Thoracic aorta (tissue), 2 donors: ENCODE data around the gene UQCRFS1. TPM values are rescaled to one million over a fixed set of nuclear protein-coding genes. Genes with fewer than 3 reads are reported as not detected.

Experiments used
- ATAC-seq: fragments of 150-250 bp; one replicate; pipeline ENCODE4 v1.8.0; 2017; ENCODE audit warnings: low read depth; ENCODE audit not compliant: insufficient number of reproducible peaks, low FRiP score
- DNase-seq: peaks from one replicate; pipeline ENCODE4 v3.0.0-alpha.2; 2020; ENCODE audit warnings: low spot score
- H3K27ac ChIP-seq, 2 donors: fragments of 200-600 bp; sonication (generic); 1 replicate in 1 of 2; 2 replicates in 1 of 2; pipeline ENCODE4 v1.5.1; 2016; ENCODE audit warnings: mild to moderate bottlenecking in 2 of 2, moderate library complexity in 2 of 2
- H3K27me3 ChIP-seq: fragments of 200-600 bp; sonication (generic); replicated peaks from 2 replicates; pipeline ENCODE4 v1.6.0; 2016; ENCODE audit warnings: mild to moderate bottlenecking; ENCODE audit not compliant: insufficient read depth
- H3K36me3 ChIP-seq: fragments of 200-600 bp; sonication (generic); one replicate; pipeline ENCODE4 v1.5.1; 2016
- H3K4me1 ChIP-seq, 2 donors: fragments of 200-600 bp; sonication (generic); 1 replicate in 1 of 2; 2 replicates in 1 of 2; pipeline versions ENCODE4 v1.5.1 to v1.6.0; 2016; ENCODE audit warnings: low read depth in 2 of 2, mild to moderate bottlenecking in 1 of 2; ENCODE audit not compliant: control insufficient read depth in 1 of 2
- H3K4me3 ChIP-seq: fragments of 200-600 bp; sonication (generic); 2 replicates; pipeline ENCODE4 v1.5.1; 2016; ENCODE audit warnings: mild to moderate bottlenecking
- H3K9me3 ChIP-seq: fragments of 200-600 bp; sonication (generic); 2 replicates; pipeline ENCODE4 v1.5.1; 2016
- total RNA-seq, 2 donors: library from RNA; depleted of rRNA; stranded (reverse); fragments of >200 nt; gene quantifications; one replicate each; pipeline versions ENCODE4 v1.1.0 to v1.2.3, GENCODE V29; 2016
- TF ChIP-seq, protein P1 (sequence below): fragments of 200-600 bp; sonication (generic); IDR thresholded peaks from one replicate; pipeline ENCODE4 v1.5.1; 2019; ENCODE audit warnings: antibody characterized with exemption

The UQCRFS1 gene
- total RNA-seq, 2 donors from 2014 or later: 16.8 to 18.5 TPM

DNA sequence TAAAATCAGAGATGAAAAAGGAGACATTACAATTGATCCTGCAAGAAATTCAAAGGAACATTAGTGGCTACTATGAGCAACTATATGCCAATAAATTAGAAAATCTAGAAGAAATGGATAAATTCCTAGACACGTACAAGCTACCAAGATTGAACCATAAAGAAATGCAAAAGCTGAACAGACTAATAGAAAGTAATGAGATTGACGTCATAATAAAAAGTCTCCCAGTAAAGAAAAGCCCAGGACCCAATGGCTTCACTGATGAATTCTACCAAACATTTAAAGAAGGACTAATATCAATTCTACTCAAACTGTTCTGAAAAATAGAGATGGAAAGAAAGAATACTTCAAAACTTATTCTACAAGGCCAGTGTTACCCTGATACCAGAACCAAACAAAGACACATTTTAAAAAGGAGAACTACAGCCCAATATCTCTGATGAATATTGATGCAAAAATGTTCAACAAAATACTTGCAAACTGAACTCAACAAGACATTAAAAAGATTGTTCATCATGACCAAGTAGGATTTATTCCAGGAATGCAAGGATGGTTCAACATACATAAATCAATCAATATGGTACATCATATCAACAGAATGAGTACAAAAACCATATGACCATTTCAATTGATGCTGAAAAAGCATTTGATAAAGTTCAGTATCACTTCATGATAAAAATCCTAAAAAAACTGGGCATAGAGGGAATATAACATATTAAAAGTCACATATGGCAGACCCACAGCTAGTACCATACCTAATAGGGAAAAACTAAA lies 35.8 kb downstream of the UQCRFS1 start:
- Histone ChIP-seq H3K9me3 (peaks cover 25% of the 10 kb centered on the region), H3K4me1 (no peaks in the 10 kb centered on the region), H3K27me3 (no peaks in the 10 kb centered on the region)

DNA sequence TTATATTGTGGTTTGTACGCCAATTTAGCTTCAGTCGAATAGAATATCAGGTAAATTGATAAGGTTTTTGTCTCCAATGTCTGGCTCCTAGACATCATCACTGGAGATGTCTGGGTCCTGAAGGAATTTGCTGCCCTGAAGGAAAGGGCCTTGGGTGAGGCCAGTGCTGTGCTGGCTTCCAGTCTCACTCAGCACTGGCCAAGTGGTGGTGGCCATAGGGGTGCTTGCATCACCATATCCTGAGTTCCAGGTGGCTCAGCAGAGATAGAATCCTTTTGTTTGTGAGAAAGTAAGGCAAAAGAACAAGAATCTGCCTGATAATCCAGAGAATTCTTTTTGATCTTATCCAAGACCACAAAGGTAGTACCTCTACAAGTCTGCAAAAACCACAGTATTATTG lies 39.1 kb downstream of the UQCRFS1 start:
- TF ChIP-seq, protein P1, sequence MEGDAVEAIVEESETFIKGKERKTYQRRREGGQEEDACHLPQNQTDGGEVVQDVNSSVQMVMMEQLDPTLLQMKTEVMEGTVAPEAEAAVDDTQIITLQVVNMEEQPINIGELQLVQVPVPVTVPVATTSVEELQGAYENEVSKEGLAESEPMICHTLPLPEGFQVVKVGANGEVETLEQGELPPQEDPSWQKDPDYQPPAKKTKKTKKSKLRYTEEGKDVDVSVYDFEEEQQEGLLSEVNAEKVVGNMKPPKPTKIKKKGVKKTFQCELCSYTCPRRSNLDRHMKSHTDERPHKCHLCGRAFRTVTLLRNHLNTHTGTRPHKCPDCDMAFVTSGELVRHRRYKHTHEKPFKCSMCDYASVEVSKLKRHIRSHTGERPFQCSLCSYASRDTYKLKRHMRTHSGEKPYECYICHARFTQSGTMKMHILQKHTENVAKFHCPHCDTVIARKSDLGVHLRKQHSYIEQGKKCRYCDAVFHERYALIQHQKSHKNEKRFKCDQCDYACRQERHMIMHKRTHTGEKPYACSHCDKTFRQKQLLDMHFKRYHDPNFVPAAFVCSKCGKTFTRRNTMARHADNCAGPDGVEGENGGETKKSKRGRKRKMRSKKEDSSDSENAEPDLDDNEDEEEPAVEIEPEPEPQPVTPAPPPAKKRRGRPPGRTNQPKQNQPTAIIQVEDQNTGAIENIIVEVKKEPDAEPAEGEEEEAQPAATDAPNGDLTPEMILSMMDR: no peak
- Histone ChIP-seq H3K4me1 (no peaks in the 10 kb centered on the region), H3K27me3 (no peaks in the 10 kb centered on the region), H3K9me3 (peaks cover 26% of the 10 kb centered on the region), H3K4me3 (no peak overlapping the region), H3K36me3 (no peaks in the 10 kb centered on the region), H3K27ac (no peak overlapping the region)
- ATAC-seq: no peak
- DNase-seq: no peak

More for the DNA sequence above, 35.8 kb downstream of the UQCRFS1 start:
- no peak overlapping the region for H3K27ac ChIP-seq
- TF ChIP-seq, protein P1: no peak
- ATAC-seq (no peak), DNase-seq (no peak)
- H3K36me3 ChIP-seq: no peaks in the 10 kb centered on the region
- no peak overlapping the region for H3K4me3 ChIP-seq

DNA sequence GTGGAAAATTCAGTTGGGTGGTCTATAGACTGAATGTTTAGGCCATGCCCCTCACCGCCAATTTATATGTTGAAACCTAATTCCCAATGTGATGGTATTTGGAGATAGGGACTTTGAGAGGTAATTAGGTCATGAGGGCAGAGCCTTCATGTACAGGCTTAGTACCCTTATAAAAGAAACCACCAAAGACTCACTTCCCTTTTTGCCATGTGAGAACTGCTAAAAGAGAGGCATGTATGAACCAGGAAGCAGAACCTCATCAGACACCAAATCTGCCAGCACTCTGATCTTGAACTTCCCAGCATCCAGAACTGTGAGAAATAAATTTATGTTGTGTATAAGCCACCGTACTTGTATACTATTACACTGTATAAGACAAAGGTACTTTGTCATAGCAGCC lies 40.6 kb downstream of the UQCRFS1 start:
- Histone ChIP-seq H3K27me3 (no peaks in the 10 kb centered on the region), H3K9me3 (peaks cover 12% of the 10 kb centered on the region), H3K27ac (no peak overlapping the region), H3K4me3 (no peak overlapping the region), H3K4me1 (no peaks in the 10 kb centered on the region), H3K36me3 (no peaks in the 10 kb centered on the region)
- no peak for DNase-seq
- ATAC-seq: no peak
- TF ChIP-seq, protein P1: no peak

DNA sequence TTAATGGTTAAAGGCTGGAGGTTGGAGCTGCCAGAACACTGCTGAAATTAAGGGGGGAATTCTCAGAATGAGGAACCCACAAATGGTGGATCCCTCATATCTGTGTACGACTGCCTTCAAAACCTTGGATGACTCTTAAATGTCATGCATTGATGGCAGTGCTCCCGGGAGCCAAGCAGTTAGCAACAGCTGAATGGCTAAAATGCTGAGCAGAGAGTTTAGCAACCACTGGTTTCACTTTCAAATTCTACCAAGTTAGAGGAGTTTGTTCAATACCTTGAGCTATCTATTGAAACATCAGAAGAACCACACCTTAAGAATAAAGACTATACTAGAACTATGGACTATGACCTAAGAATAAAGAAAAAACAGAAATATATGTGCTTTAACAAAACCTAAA lies 41.4 kb downstream of the UQCRFS1 start:
- ATAC-seq (no peak), DNase-seq (no peak)
- Histone ChIP-seq H3K4me1 (no peaks in the 10 kb centered on the region), H3K9me3 (peaks cover 8% of the 10 kb centered on the region), H3K27me3 (no peaks in the 10 kb centered on the region), H3K4me3 (no peak overlapping the region), H3K27ac (no peak overlapping the region), H3K36me3 (no peaks in the 10 kb centered on the region)
- TF ChIP-seq, protein P1: no peak

DNA sequence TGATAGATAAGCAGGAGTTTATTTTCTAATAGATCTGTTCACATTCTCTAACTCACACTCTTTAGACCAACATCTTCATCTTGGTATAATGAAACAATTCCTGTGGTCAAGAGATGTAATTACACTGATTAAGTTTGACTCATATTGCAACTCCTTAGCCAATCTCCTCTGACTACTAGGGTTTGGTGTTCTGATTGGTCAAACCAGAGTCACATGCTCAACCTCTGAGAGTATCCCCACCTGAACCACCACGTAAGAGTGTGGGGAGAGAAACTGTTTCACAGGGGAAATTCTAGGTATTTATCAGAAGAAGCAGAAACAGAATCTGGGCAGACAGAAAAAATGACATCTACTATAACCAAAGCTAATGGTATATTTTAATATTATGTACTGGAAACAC lies 42.4 kb downstream of the UQCRFS1 start:
- DNase-seq (no peak), ATAC-seq (no peak)
- no peak overlapping the region for H3K27ac ChIP-seq

More for the DNA sequence above, 42.4 kb downstream of the UQCRFS1 start:
- Histone ChIP-seq H3K4me1 (no peaks in the 10 kb centered on the region), H3K9me3 (peaks cover 2% of the 10 kb centered on the region), H3K27me3 (no peaks in the 10 kb centered on the region), H3K4me3 (no peak overlapping the region), H3K36me3 (no peaks in the 10 kb centered on the region)
- TF ChIP-seq, protein P1: no peak
